K562 (cell line): ENCODE results near the gene ADARB2. TPM values are rescaled to one million over a fixed set of nuclear protein-coding genes. Genes with fewer than 3 reads are reported as not detected.

Source experiments
- ATAC-seq: fragments of 200-7000 bp; cut with Tn5 transposase; 3 replicates; pipeline ENCODE4 v1.9.1; 2020; ENCODE audit warnings: moderate library complexity
- BruUV-seq: library from RNA; stranded (reverse); fragments of 400-500 nt; replicated peaks from 2 replicates; lab custom pipeline; 2021; lab: Mats Ljungman, UMichigan
- CTCF ChIA-PET: fragments of 300-600 bp; formaldehyde crosslinking; extraction: SDS; loops from one replicate; lab custom pipeline; 2021; ENCODE audit warnings: low intra/inter-chr PET ratio; lab: Yijun Ruan, JAX
- POLR2A ChIA-PET: fragments of 300-600, 350-650 bp; sonication (Branson Sonifier 250); formaldehyde crosslinking; extraction: SDS; loops from one replicate; lab custom pipeline; 2021; ENCODE audit warnings: antibody characterized with exemption, inconsistent platforms; lab: Yijun Ruan, JAX
- DNase-seq, 4 experiments: peaks; one replicate each; pipeline versions ENCODE4 v3.0.0 to v3.0.0-alpha.2; 2011 to 2018; ENCODE audit warnings: low spot score in 3 of 4, mixed read lengths in 3 of 4; ENCODE audit errors: extremely low read depth in 1 of 4
- FAIRE-seq: peaks from 2 replicates; lab custom pipeline; 2011; peaks lifted over from hg19 to GRCh38; lab: Jason Lieb, UNC
- H2AFZ ChIP-seq: 2 replicates; pipeline ENCODE4 v1.6.0; 2011; ENCODE audit warnings: low read depth, low read length, control low read depth, inconsistent platforms
- H3K27ac ChIP-seq: fragments of 200-600 bp; 3 replicates; pipeline ENCODE4 v1.8.0; 2011; ENCODE audit warnings: low read depth, mild to moderate bottlenecking, control low read depth, inconsistent platforms, low read length, moderate library complexity, mixed read lengths; ENCODE audit errors: extremely low read depth
- H3K27me3 ChIP-seq, 2 experiments: fragments of 300-600 bp in 1 of 2; 2 replicates in 1 of 2; 3 replicates in 1 of 2; pipeline versions ENCODE4 v1.6.0 to v1.8.0; 2011; ENCODE audit warnings: inconsistent platforms in 2 of 2, low read length in 2 of 2, mild to moderate bottlenecking in 1 of 2, mixed read lengths in 1 of 2, moderate library complexity in 1 of 2; ENCODE audit not compliant: control insufficient read depth in 2 of 2, insufficient read depth in 2 of 2
- H3K36me3 ChIP-seq: fragments of 300-600 bp; 3 replicates; pipeline ENCODE4 v1.8.0; 2011; ENCODE audit warnings: mild to moderate bottlenecking, low read length, inconsistent platforms; ENCODE audit not compliant: control insufficient read depth, insufficient read depth
- H3K4me1 ChIP-seq, 2 experiments: fragments of 200-600 bp in 1 of 2; replicated peaks in 1 of 2; 2 replicates in 1 of 2; 3 replicates in 1 of 2; pipeline versions ENCODE4 v1.5.1 to v1.8.0; 2011; ENCODE audit warnings: inconsistent platforms in 2 of 2, low read length in 2 of 2, mild to moderate bottlenecking in 1 of 2, mixed read lengths in 1 of 2, moderate library complexity in 1 of 2; ENCODE audit not compliant: control insufficient read depth in 2 of 2, insufficient read depth in 2 of 2
- H3K4me2 ChIP-seq: 2 replicates; pipeline ENCODE4 v1.6.1; 2011; ENCODE audit warnings: low read length, control low read depth, inconsistent platforms, mixed read lengths; ENCODE audit not compliant: insufficient read depth
- H3K4me3 ChIP-seq: fragments of 200-600 bp; sonication (generic), shearing (Covaris generic); 2 replicates; pipeline ENCODE4 v1.5.1; 2016; ENCODE audit warnings: control low read depth, inconsistent platforms
- H3K79me2 ChIP-seq: fragments of 200-600 bp; 3 replicates; pipeline ENCODE4 v1.8.0; 2011; ENCODE audit warnings: low read length, inconsistent platforms; ENCODE audit not compliant: control insufficient read depth, insufficient read depth
- H3K9ac ChIP-seq, 2 experiments: 2 replicates each; pipeline versions ENCODE4 v1.6.0 to v1.6.1; 2011; ENCODE audit warnings: low read depth in 2 of 2, low read length in 2 of 2, control low read depth in 1 of 2, inconsistent platforms in 1 of 2, mild to moderate bottlenecking in 1 of 2, mixed read lengths in 1 of 2; ENCODE audit not compliant: insufficient read depth in 1 of 2
- H3K9me1 ChIP-seq: one replicate; pipeline ENCODE4 v1.6.0; 2011; ENCODE audit warnings: inconsistent platforms, mild to moderate bottlenecking, low read length, moderate library complexity; ENCODE audit not compliant: control insufficient read depth, insufficient read depth
- H3K9me3 ChIP-seq: replicated peaks from 2 replicates; pipeline ENCODE4 v1.5.1; 2011; ENCODE audit warnings: low read depth, low read length, inconsistent platforms; ENCODE audit not compliant: control insufficient read depth, insufficient read depth
- H4K20me1 ChIP-seq: replicated peaks from 2 replicates; pipeline ENCODE4 v1.6.1; 2011; ENCODE audit warnings: low read length, inconsistent platforms, mixed read lengths; ENCODE audit not compliant: control insufficient read depth, insufficient read depth
- FOXK2 ChIP-seq, 2 experiments: fragments of 450-650 bp; IDR thresholded peaks in 1 of 2; conservative IDR thresholded peaks in 1 of 2; 2 replicates each; pipeline ENCODE4 v1.6.1; 2016; ENCODE audit warnings: low read depth in 2 of 2, mild to moderate bottlenecking in 1 of 2
- GTF3C2 ChIP-seq: IDR thresholded peaks from 3 replicates; pipeline ENCODE4 v1.6.1; 2011; ENCODE audit warnings: borderline replicate concordance, mild to moderate bottlenecking, moderate library complexity; ENCODE audit not compliant: insufficient read length; ENCODE audit errors: extremely low read depth
- MBD1 ChIP-seq: fragments of 250-450 bp; sonication (Bioruptor Pico); IDR thresholded peaks from 2 replicates; pipeline ENCODE4 v1.8.0; 2022; ENCODE audit warnings: inconsistent platforms
- MLLT1 ChIP-seq, 2 experiments: fragments of 450-650 bp; IDR thresholded peaks; 2 replicates each; pipeline ENCODE4 v1.6.1; 2016
- SMARCA5 ChIP-seq: fragments of 450-650 bp; IDR thresholded peaks from 2 replicates; pipeline ENCODE4 v1.6.1; 2016
- ZBTB26 ChIP-seq: fragments of 450-650 bp; formaldehyde crosslinking; IDR thresholded peaks from 2 replicates; pipeline ENCODE4 v1.4.0; 2022; ENCODE audit warnings: missing genetic modification characterization
- ZNF24 ChIP-seq: fragments of 450-650 bp; IDR thresholded peaks from 2 replicates; pipeline ENCODE4 v1.6.1; 2016
- ZNF277 ChIP-seq: fragments of 250-450 bp; sonication (Bioruptor Pico); IDR thresholded peaks from 2 replicates; pipeline ENCODE4 v1.8.0; 2022; ENCODE audit warnings: inconsistent platforms, mild to moderate bottlenecking, moderate library complexity, borderline replicate concordance
- ZNF395 ChIP-seq: fragments of 200-800 bp; sonication (Bioruptor generic); IDR thresholded peaks from 2 replicates; pipeline ENCODE4 v1.6.1; 2017; ENCODE audit warnings: missing genetic modification characterization, missing compliant biosample characterization
- ZNF449 ChIP-seq: fragments of 250-450 bp; sonication (Bioruptor Pico); IDR thresholded peaks from 2 replicates; pipeline ENCODE4 v1.8.0; 2022; ENCODE audit warnings: moderate library complexity, mild to moderate bottlenecking, inconsistent platforms
- WGBS: fragments of 100-300 bp; shearing (Covaris generic); methylation state at CpG from one replicate; pipeline ENCODE4 v1.1.6; 2016; ENCODE audit warnings: low coverage, mixed read lengths; ENCODE audit not compliant: insufficient coverage; ENCODE audit errors: missing lambda C conversion rate; 5-methylcytosine and 5-hydroxymethylcytosine counted together
- in situ Hi-C: fragments of 300-500 bp; cut with MboI; formaldehyde crosslinking; loops from 4 replicates; pipeline ENCODE4 v1.15.0; 2018; ENCODE audit warnings: inconsistent platforms, mixed read lengths
- intact Hi-C: fragments of 100-400 bp; cut with micrococcal nuclease; formaldehyde crosslinking; loops from 2 replicates; pipeline ENCODE4 v1.14.2; 2022
- polyA plus RNA-seq, 8 experiments: library from polyadenylated mRNA; depleted of rRNA in 4 of 8; stranded (reverse) in 5 of 8; unstranded in 3 of 8; fragments of >200 nt; fragmentation: Nextera tagmentation in 2 of 8; fragmentation: Illumina TruSeq in 1 of 8; extraction: Ambion mirVana in 2 of 8; extraction: Trizol in 1 of 8; gene quantifications; 2 replicates each; pipeline versions ENCODE4 v1.2.1 to v1.2.3, GENCODE V29; 2011 to 2014; ENCODE audit warnings: inconsistent platforms in 1 of 8, missing spikeins in 1 of 8
- total RNA-seq, 7 experiments: library from RNA; depleted of rRNA in 6 of 7; stranded (reverse); fragments of >200 nt in 6 of 7; fragmentation: Illumina TruSeq in 2 of 7; extraction: Trizol in 2 of 7; gene quantifications; 2 replicates each; pipeline versions ENCODE4 v1.2.1 to v1.2.3, GENCODE V29; 2011 to 2021; ENCODE audit warnings: low replicate concordance in 1 of 7

ADARB2 gene
- total and polyA plus RNA-seq, 9 of the 15 experiments (the other 6 are each of a cell fraction or from before 2014, with no cell fraction given) = not detected

- DNase-seq = no peak
- Histone ChIP-seq H3K4me3 (no peak overlapping the region), H3K9me1 (no peaks in the 10 kb centered on the region), H3K9me3 (no peaks in the 10 kb centered on the region), H2AFZ (no peak overlapping the region), H3K79me2 (no peaks in the 10 kb centered on the region), H3K27ac (no peak overlapping the region), H3K27me3 (peaks cover 2 to 14% of the 10 kb centered on the region in 2 experiments; a peak in 4 of 5 replicates), H3K4me2 (no peak overlapping the region), H3K9ac (no peak overlapping the region), H3K36me3 (no peaks in the 10 kb centered on the region), H4K20me1 (no peaks in the 10 kb centered on the region), H3K4me1 (no peaks in the 10 kb centered on the region)
- intact Hi-C loops (no loop called here), in situ Hi-C loops (no loop called here)
- 0% methylated on average over 4 of the region's 4 CpGs for WGBS
- POLR2A ChIA-PET = interaction anchor here (0.6 to 1.4 kb wide), 3 partner anchors 12 to 160 kb away, joined by 3 to 5 read pairs (median 3); no protein-coding TSS in a partner anchor
- ATAC-seq = no peak
- no peak for TF ChIP-seq MLLT1 (IDR thresholded peaks at IDR 0.05)
- no peak for TF ChIP-seq ZNF277 (CRISPR knock-in tag)
- TF ChIP-seq MBD1 (CRISPR knock-in tag) = no peak
- no peak for TF ChIP-seq SMARCA5
- TF ChIP-seq GTF3C2 = no peak
- no peak for TF ChIP-seq FOXK2 (conservative IDR thresholded peaks at IDR 0.05 in 1 of 2, IDR thresholded peaks at IDR 0.05 in 1 of 2; ENCODE audit: low read depth in 2 of 2)
- TF ChIP-seq ZBTB26 (CRISPR knock-in tag) = no peak
- TF ChIP-seq ZNF395 (CRISPR knock-in tag) = no peak
- TF ChIP-seq ZNF24 = no peak
- no peak for TF ChIP-seq ZNF449 (CRISPR knock-in tag)
- FAIRE-seq = no peak
- CTCF ChIA-PET = no interaction called here
- BruUV-seq = no TSS peak
These were observed 480.9 kb downstream of the ADARB2 start for GRCh38 chr10:1256432-1256725.
